Dermis microvascular lymphatic vessel endothelial cell (primary cell): ENCODE results near the gene CATSPER4. TPM values are rescaled to one million over a fixed set of nuclear protein-coding genes. Genes with fewer than 3 reads are reported as not detected.

Experiments
- DNase-seq, 2 donors: peaks; one replicate each; pipeline versions ENCODE4 v3.0.0 to v3.0.0-alpha.2; 2010; ENCODE audit warnings: low read depth in 2 of 2
- total RNA-seq: library from RNA; depleted of rRNA; stranded (reverse); fragments of >200 nt; gene quantifications from 2 replicates; pipeline ENCODE4 v1.2.1, GENCODE V29; 2014

CATSPER4 gene
- total RNA-seq, 1 donor from 2014 or later, result not detected

- peak in 1 of 2 donors; percentile 49 for DNase-seq
Measured at GRCh38 chr1:26237230-26237966, 47.0 kb downstream of the CATSPER4 start.

GRCh38 chr1:26239936-26240335 is 49.5 kb downstream of the CATSPER4 start:
- DNase-seq, result no peak

Other genes with a start within 250 kb of the CATSPER4 start
- 12.1 and 17.3 TPM in 2 replicates for gene PAFAH2, start 192.5 kb upstream of the CATSPER4 start, total RNA-seq
- not detected in 2 replicates for gene EXTL1, start 168.8 kb upstream of the CATSPER4 start, total RNA-seq
- gene SLC30A2, start 144.5 kb upstream of the CATSPER4 start, total RNA-seq, result 0.13 TPM in 1 of 2 replicates, not detected in the other
- gene TRIM63, start 123.0 kb upstream of the CATSPER4 start, total RNA-seq, result not detected in 2 replicates
- gene PDIK1L, start 78.8 kb upstream of the CATSPER4 start, total RNA-seq, result 4.2 and 4.3 TPM in 2 replicates
- gene FAM110D, start 31.5 kb upstream of the CATSPER4 start, total RNA-seq, result 4.1 and 7.1 TPM in 2 replicates
- not detected in 2 replicates for gene C1orf232, start 21.6 kb upstream of the CATSPER4 start, total RNA-seq
- gene ZNF593, start 20.7 kb upstream of the CATSPER4 start, total RNA-seq, result 19.3 and 23.5 TPM in 2 replicates
- not detected in 2 replicates for gene ZNF593OS, start 18.8 kb upstream of the CATSPER4 start, total RNA-seq
- not detected in 2 replicates for gene CNKSR1, start 13.1 kb upstream of the CATSPER4 start, total RNA-seq
- gene CEP85, start 43.6 kb downstream of the CATSPER4 start, total RNA-seq, result 5.3 and 6.7 TPM in 2 replicates
- gene SH3BGRL3, start 89.5 kb downstream of the CATSPER4 start, total RNA-seq, result 17.5 and 25.9 TPM in 2 replicates
- 1.7 and 2.7 TPM in 2 replicates for gene UBXN11, start 116.0 kb downstream of the CATSPER4 start, total RNA-seq
- not detected in 2 replicates for gene CD52, start 127.4 kb downstream of the CATSPER4 start, total RNA-seq
- gene CRYBG2, start 163.5 kb downstream of the CATSPER4 start, total RNA-seq, result 0.25 and 0.51 TPM in 2 replicates
- not detected in 2 replicates for gene ZNF683, start 182.1 kb downstream of the CATSPER4 start, total RNA-seq
- gene LIN28A, start 220.2 kb downstream of the CATSPER4 start, total RNA-seq, result not detected in 2 replicates
- gene DHDDS, start 241.7 kb downstream of the CATSPER4 start, total RNA-seq, result 21.2 and 27.4 TPM in 2 replicates